Astrocyte (in vitro differentiated cells and primary cell): ENCODE measurements around the gene TP53. TPM values are rescaled to one million over a fixed set of nuclear protein-coding genes. Genes with fewer than 3 reads are reported as not detected.

ENCODE experiments used
- DNase-seq: peaks from one replicate; pipeline ENCODE4 v3.0.0-alpha.2; 2010; ENCODE audit warnings: low read depth
- FAIRE-seq: peaks from 2 replicates; lab custom pipeline; 2011; peaks lifted over from hg19 to GRCh38; lab: Jason Lieb, UNC
- H2AFZ ChIP-seq: 2 replicates; pipeline ENCODE4 v1.6.0; 2012; ENCODE audit warnings: low read depth, low read length, inconsistent platforms
- H3K27ac ChIP-seq: 2 replicates; pipeline ENCODE4 v1.5.1; 2011; ENCODE audit warnings: low read depth, low read length, inconsistent platforms
- H3K27me3 ChIP-seq: 2 replicates; pipeline ENCODE4 v1.6.0; 2011; ENCODE audit warnings: low read length, inconsistent platforms; ENCODE audit not compliant: insufficient read depth
- H3K36me3 ChIP-seq: 2 replicates; pipeline ENCODE4 v1.5.1; 2011; ENCODE audit warnings: low read length, inconsistent platforms; ENCODE audit not compliant: insufficient read depth
- H3K4me1 ChIP-seq: 2 replicates; pipeline ENCODE4 v1.5.1; 2011; ENCODE audit warnings: low read length, inconsistent platforms; ENCODE audit not compliant: insufficient read depth
- H3K4me2 ChIP-seq: 2 replicates; pipeline ENCODE4 v1.6.0; 2012; ENCODE audit warnings: low read length, inconsistent platforms
- H3K4me3 ChIP-seq: 2 replicates; pipeline ENCODE4 v1.5.1; 2011; ENCODE audit warnings: low read depth, mild to moderate bottlenecking, low read length, inconsistent platforms; ENCODE audit not compliant: insufficient read depth
- H3K79me2 ChIP-seq: 2 replicates; pipeline ENCODE4 v1.6.0; 2012; ENCODE audit warnings: mild to moderate bottlenecking, low read length, inconsistent platforms; ENCODE audit not compliant: insufficient read depth
- H3K9ac ChIP-seq: 2 replicates; pipeline ENCODE4 v1.6.0; 2012; ENCODE audit warnings: mild to moderate bottlenecking, low read length, inconsistent platforms
- H3K9me3 ChIP-seq: 2 replicates; pipeline ENCODE4 v1.5.1; 2012; ENCODE audit warnings: low read depth, mild to moderate bottlenecking, low read length, inconsistent platforms; ENCODE audit not compliant: insufficient read depth
- H4K20me1 ChIP-seq: 2 replicates; pipeline ENCODE4 v1.6.0; 2012; ENCODE audit warnings: low read length, inconsistent platforms; ENCODE audit not compliant: insufficient read depth
- H3K27ac Mint-ChIP-seq: one replicate; pipeline ENCODE4 v1.8.0; 2021; ENCODE audit warnings: mild to moderate bottlenecking, mixed read lengths; ENCODE audit not compliant: unreplicated experiment
- H3K27me3 Mint-ChIP-seq: one replicate; pipeline ENCODE4 v1.8.0; 2021; ENCODE audit warnings: low read depth, mixed read lengths; ENCODE audit not compliant: unreplicated experiment
- H3K36me3 Mint-ChIP-seq: one replicate; pipeline ENCODE4 v1.8.0; 2021; ENCODE audit warnings: low read depth, mixed read lengths; ENCODE audit not compliant: unreplicated experiment
- H3K4me1 Mint-ChIP-seq: one replicate; pipeline ENCODE4 v1.8.0; 2021; ENCODE audit warnings: low read depth, mixed read lengths; ENCODE audit not compliant: unreplicated experiment
- H3K4me3 Mint-ChIP-seq: one replicate; pipeline ENCODE4 v1.8.0; 2021; ENCODE audit warnings: mild to moderate bottlenecking, moderate library complexity, mixed read lengths; ENCODE audit not compliant: unreplicated experiment
- H3K9me3 Mint-ChIP-seq: one replicate; pipeline ENCODE4 v1.8.0; 2021; ENCODE audit warnings: mild to moderate bottlenecking, mixed read lengths; ENCODE audit not compliant: unreplicated experiment
- EZH2 ChIP-seq: IDR thresholded peaks from 2 replicates; pipeline ENCODE4 v1.6.1; 2012; ENCODE audit warnings: mild to moderate bottlenecking, low read length, inconsistent platforms; ENCODE audit not compliant: insufficient read depth
- total RNA-seq: library from RNA; stranded (reverse); gene quantifications from 2 replicates; pipeline ENCODE4 v1.2.1, GENCODE V29; 2021
- TF ChIP-seq, protein P1 (sequence below): IDR thresholded peaks from 2 replicates; pipeline ENCODE4 v1.5.1; 2011; ENCODE audit warnings: low read depth, mild to moderate bottlenecking, inconsistent platforms, low read length, moderate library complexity; ENCODE audit not compliant: insufficient read depth

The TP53 gene
- total RNA-seq, 1 donor from 2014 or later: 94.4 TPM

DNA sequence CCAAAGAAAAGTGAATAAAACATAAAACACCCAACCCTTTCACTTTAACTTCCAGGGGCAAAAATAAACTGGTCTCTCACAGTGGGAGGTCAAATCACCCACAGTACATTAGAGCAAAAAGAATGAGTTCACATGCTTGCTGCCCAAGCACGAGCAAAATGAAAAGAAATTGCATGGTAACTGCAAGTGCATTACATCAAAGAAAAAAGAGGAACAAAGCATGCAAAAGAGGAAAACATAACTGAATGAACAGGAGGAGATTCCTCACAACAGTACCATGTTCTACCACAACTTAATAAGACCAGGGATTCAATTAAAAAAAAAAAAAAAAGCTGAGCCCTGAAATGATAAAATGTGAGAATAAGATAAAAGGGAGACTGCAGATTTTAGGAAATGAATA is 42.5 kb upstream of the TP53 start:
- H3K36me3 ChIP-seq: no peaks in the 10 kb centered on the region
- no peak overlapping the region for H3K4me2 ChIP-seq
- peaks cover 3% of the 10 kb centered on the region for H3K4me1 Mint-ChIP-seq

DNA sequence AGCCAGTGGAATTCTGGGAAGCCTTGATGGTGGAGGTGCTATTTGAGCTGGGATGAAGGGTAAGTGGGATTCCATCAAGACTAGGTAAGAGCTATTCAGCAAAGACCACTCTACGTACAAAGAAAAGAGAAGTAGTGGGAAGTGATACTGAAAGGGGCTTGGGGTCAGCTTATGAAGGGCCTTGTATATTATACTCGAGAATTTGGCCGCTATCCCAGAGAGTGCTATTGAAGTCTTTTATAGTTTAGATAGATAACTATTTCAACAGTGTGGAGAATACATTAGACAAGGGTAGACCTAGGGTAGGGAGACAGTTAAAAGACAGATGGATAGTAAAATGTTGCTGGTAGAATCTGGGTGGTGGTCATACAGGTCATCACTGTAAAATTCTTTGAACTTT is 40.6 kb upstream of the TP53 start:
- H4K20me1 ChIP-seq: no peaks in the 10 kb centered on the region

More for the DNA sequence above, 42.5 kb upstream of the TP53 start:
- no peaks in the 10 kb centered on the region for H3K9me3 ChIP-seq
- Mint-ChIP-seq H3K27ac (no peak overlapping the region), H3K27me3 (peaks cover 19% of the 10 kb centered on the region), H3K9me3 (no peaks in the 10 kb centered on the region), H3K4me3 (no peak overlapping the region), H3K36me3 (no peaks in the 10 kb centered on the region)
- no peaks in the 10 kb centered on the region for H3K79me2 ChIP-seq
- FAIRE-seq (no peak), DNase-seq (no peak)
- H3K27me3 ChIP-seq: peaks cover 7% of the 10 kb centered on the region
- no peak overlapping the region for H3K4me3 ChIP-seq
- no peak overlapping the region for H3K27ac ChIP-seq
- no peak overlapping the region for H3K9ac ChIP-seq
- no peak for TF ChIP-seq EZH2
- TF ChIP-seq, protein P1, sequence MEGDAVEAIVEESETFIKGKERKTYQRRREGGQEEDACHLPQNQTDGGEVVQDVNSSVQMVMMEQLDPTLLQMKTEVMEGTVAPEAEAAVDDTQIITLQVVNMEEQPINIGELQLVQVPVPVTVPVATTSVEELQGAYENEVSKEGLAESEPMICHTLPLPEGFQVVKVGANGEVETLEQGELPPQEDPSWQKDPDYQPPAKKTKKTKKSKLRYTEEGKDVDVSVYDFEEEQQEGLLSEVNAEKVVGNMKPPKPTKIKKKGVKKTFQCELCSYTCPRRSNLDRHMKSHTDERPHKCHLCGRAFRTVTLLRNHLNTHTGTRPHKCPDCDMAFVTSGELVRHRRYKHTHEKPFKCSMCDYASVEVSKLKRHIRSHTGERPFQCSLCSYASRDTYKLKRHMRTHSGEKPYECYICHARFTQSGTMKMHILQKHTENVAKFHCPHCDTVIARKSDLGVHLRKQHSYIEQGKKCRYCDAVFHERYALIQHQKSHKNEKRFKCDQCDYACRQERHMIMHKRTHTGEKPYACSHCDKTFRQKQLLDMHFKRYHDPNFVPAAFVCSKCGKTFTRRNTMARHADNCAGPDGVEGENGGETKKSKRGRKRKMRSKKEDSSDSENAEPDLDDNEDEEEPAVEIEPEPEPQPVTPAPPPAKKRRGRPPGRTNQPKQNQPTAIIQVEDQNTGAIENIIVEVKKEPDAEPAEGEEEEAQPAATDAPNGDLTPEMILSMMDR: no peak
- no peak overlapping the region for H2AFZ ChIP-seq
- H4K20me1 ChIP-seq: no peaks in the 10 kb centered on the region
- H3K4me1 ChIP-seq: no peaks in the 10 kb centered on the region

DNA sequence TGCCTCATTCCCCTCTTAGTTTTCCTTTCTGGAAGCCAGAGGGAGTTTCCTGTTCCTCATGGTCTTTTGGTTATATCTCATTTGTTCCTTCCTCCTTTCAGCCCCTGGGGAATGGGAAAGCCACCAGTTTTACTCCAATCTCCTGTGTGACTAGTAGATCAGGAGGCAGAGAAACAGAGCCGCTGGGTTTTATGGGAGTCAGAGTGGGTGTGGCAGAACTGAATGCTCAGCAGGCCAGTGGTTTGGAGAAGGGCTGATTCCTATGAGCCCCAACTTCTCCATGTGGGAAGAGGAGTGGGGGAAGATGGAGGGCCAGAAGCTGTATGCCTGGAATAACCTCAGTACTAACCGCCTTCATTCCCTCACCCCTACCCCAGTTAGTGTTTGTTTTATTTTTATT is 34.3 kb upstream of the TP53 start:
- H3K9ac ChIP-seq: no peak overlapping the region
- no peak overlapping the region for H2AFZ ChIP-seq
- no peak for FAIRE-seq
- peaks cover 3% of the 10 kb centered on the region for H3K4me1 ChIP-seq
- Mint-ChIP-seq H3K4me3 (no peak overlapping the region), H3K27ac (no peak overlapping the region), H3K4me1 (peaks cover under 1% of the 10 kb centered on the region), H3K36me3 (no peaks in the 10 kb centered on the region), H3K27me3 (peaks cover 40% of the 10 kb centered on the region), H3K9me3 (no peaks in the 10 kb centered on the region)
- peaks cover 33% of the 10 kb centered on the region for H3K27me3 ChIP-seq
- H3K79me2 ChIP-seq: no peaks in the 10 kb centered on the region
- no peak for DNase-seq
- H3K4me2 ChIP-seq: no peak overlapping the region
- H3K36me3 ChIP-seq: no peaks in the 10 kb centered on the region
- no peak overlapping the region for H3K4me3 ChIP-seq
- TF ChIP-seq, protein P1: no peak
- no peak for TF ChIP-seq EZH2
- H4K20me1 ChIP-seq: no peaks in the 10 kb centered on the region
- H3K9me3 ChIP-seq: no peaks in the 10 kb centered on the region
- H3K27ac ChIP-seq: no peak overlapping the region

More for the DNA sequence above, 40.6 kb upstream of the TP53 start:
- Histone ChIP-seq H3K9me3 (no peaks in the 10 kb centered on the region), H3K79me2 (no peaks in the 10 kb centered on the region), H3K4me1 (no peaks in the 10 kb centered on the region), H2AFZ (no peak overlapping the region), H3K36me3 (no peaks in the 10 kb centered on the region), H3K27me3 (peaks cover 6% of the 10 kb centered on the region), H3K4me2 (no peak overlapping the region), H3K27ac (no peak overlapping the region), H3K9ac (no peak overlapping the region), H3K4me3 (no peak overlapping the region)
- no peak for FAIRE-seq
- Mint-ChIP-seq H3K36me3 (no peaks in the 10 kb centered on the region), H3K27ac (no peak overlapping the region), H3K27me3 (peaks cover 11% of the 10 kb centered on the region), H3K4me1 (peaks cover 3% of the 10 kb centered on the region), H3K9me3 (no peaks in the 10 kb centered on the region), H3K4me3 (no peak overlapping the region)
- TF ChIP-seq EZH2: no peak
- TF ChIP-seq, protein P1: no peak
- no peak for DNase-seq
